Measurements from ENCODE around the gene FAHD1. TPM values are rescaled to one million over a fixed set of nuclear protein-coding genes. Genes with fewer than 3 reads are reported as not detected.

Gene FAHD1
- total RNA-seq, 4 donors from 2014 or later, result 25.4 to 42.0 (median 30.8) TPM

DNA sequence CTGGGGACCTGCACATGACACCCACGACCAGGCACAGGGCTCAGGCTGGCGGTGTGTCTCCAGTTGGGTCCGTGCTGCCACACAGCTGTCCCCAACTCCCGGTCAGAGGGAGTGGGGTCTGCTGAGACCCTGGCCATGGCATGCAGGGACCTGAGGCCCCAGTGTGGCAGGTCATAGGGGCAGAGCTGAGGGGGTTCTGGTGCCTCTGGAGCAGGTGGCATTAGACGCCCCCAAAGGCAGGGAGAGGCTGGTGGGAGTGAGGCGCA lies 40.0 kb upstream of the FAHD1 start:
- TF ChIP-seq, protein P1, sequence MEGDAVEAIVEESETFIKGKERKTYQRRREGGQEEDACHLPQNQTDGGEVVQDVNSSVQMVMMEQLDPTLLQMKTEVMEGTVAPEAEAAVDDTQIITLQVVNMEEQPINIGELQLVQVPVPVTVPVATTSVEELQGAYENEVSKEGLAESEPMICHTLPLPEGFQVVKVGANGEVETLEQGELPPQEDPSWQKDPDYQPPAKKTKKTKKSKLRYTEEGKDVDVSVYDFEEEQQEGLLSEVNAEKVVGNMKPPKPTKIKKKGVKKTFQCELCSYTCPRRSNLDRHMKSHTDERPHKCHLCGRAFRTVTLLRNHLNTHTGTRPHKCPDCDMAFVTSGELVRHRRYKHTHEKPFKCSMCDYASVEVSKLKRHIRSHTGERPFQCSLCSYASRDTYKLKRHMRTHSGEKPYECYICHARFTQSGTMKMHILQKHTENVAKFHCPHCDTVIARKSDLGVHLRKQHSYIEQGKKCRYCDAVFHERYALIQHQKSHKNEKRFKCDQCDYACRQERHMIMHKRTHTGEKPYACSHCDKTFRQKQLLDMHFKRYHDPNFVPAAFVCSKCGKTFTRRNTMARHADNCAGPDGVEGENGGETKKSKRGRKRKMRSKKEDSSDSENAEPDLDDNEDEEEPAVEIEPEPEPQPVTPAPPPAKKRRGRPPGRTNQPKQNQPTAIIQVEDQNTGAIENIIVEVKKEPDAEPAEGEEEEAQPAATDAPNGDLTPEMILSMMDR (IDR thresholded peaks at IDR 0.05; ENCODE audit: low read depth), result no peak

DNA sequence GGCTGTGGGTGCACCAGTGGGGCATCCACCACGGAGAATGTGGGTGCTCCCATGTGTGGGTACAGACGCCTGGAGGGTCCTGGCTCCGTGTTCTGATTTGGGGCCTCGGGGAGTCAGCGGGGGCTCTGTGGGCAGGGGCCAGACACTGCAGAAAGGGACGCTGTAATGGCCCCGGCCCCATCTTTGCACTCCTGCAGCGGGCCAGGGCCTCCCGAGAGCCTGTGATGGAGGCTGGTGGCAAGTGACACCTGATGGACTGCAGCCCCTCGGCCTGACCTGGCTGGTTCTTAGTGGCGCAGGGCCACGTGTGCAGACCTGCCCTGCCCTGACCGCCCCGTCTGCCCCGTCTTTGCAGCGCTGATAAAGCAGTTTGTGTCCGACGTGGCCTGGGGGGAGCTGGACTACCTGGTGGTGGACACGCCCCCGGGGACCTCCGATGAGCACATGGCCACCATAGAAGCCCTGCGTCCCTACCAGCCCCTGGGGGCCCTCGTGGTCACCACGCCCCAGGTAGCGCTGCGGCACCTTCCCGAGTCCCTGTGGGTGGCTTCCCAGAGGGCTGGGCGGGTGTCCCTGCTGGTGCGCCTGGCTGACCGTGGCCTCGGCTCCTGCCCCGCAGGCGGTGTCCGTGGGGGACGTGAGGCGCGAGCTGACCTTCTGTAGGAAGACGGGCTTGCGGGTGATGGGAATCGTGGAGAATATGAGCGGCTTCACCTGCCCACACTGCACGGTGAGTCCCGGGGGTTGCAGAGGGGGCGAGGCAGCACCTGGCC lies 39.5 kb upstream of the FAHD1 start:
- TF ChIP-seq, protein P1 (IDR thresholded peaks at IDR 0.05; ENCODE audit: low read depth), result no peak

DNA sequence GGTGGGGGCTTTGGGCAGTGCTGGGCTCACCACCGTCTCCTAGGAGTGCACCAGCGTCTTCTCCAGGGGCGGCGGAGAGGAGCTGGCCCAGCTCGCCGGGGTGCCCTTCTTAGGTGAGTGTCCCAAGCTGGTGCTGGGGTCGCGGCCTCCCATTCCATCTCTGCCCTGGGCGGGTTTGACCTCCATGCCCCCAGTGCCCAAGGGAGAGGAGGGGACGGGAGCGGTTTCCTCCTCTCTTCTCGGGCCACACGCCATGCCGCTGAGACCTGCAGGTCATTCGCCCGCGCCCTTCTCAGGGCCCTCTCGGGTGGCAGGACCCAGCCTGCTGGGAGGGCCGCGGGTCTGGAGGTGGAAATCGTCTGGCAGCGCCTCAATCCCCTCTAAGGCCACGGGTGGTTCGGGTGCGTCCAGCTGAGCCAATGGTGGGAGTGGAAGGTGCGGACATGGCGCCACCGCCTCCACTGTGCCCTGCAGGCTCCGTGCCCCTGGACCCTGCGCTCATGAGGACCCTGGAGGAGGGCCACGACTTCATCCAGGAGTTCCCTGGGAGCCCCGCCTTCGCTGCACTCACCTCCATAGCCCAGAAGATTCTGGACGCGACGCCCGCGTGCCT lies 38.8 kb upstream of the FAHD1 start:
- TF ChIP-seq, protein P1 (IDR thresholded peaks at IDR 0.05; ENCODE audit: low read depth), result no peak

DNA sequence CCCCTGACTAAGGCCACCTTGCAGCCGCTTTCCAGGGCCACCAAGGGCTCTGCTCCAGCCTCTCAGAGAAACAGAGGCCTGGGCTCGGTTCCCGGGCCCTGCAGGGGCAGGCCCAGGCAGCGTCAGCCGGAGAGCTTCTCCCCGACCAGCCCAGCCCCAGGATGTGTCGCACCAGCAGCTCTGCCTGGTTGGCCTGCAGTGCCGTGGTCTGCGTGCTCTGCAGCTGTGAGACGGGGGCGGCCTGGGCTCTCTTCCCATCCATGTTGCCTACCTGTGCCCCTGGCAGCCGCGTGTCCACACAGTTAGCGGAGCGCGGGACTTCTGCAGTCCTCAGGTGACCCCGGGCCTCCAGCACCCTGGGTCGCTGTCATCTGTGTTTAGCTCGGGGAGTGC lies 38.3 kb upstream of the FAHD1 start:
- TF ChIP-seq, protein P1 (IDR thresholded peaks at IDR 0.05; ENCODE audit: low read depth), result no peak

DNA sequence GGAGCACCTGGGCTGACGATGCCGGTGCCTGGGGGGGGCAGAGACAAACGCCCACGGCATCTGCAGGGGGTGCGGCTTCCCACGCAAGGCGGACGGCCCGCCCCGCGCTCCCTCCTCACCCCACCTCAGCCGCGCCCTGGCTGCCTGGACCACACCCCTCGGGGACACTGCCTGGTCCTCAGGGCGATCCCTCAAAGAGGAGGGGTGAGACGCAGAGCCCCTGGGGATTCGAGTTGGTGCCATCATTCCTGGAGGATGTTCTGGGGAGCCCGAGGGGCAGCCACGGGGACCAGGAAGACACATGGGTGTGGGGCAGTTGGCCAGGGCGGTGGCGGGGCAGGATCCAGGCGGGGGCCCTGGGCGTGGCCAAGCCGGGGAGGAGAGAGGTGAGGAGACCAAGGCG lies 37.4 kb upstream of the FAHD1 start:
- TF ChIP-seq, protein P1 (IDR thresholded peaks at IDR 0.05; ENCODE audit: low read depth), result no peak

DNA sequence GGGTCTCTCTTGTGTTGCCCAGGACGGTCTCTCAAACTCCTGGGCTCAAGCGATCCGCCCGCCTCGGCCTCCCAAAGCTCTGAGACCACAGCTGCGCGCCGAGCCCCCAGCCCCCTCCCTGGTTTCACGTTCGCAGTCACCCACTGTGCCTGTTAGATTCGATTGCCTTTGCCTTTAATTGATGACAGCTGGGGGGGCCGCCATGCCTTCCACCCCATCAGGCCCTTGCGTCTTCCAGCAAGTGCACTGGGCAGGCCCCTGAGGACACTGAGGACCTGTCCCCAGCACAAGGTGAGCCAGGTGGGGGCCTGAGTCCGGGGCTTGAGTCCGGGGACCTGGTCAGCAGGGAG lies 36.8 kb upstream of the FAHD1 start:
- TF ChIP-seq, protein P1 (IDR thresholded peaks at IDR 0.05; ENCODE audit: low read depth), result no peak

DNA sequence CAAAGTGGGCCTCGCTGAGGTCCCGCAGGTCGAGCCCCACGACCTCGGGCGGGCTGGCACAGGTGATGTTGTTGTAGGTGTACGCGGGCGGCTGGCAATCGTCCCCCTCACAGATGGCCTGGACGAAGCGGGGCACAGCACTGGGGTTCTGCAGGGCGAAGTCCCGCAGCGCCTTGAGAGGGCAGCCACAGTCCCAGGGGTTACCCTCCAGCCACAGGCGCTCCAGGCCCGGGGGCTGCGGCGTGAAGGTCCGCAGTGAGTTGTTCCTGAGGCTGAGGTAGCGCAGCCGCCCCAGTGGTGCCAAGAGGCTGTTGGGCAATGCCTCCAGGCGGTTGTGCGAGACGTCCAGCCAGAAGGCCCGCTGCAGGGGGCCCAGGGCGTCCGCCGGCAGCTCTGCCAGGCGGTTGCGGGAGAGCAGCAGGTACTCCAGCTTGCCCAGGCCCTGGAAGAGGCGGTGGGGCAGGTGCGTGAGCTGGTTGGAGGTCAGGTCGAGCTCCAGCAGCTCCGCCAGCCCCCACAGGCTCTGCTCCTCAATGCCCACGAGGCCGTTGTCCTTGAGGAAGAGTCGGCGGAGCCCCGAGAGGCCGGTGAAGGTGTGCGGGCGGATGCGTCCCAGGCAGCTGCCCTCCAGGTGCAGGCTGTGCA lies 36.3 kb upstream of the FAHD1 start:
- TF ChIP-seq, protein P1 (IDR thresholded peaks at IDR 0.05; ENCODE audit: low read depth), result no peak

All from subcutaneous adipose tissue (tissue), 4 donors.